Measurements from ENCODE around the gene DUSP7.

DNA sequence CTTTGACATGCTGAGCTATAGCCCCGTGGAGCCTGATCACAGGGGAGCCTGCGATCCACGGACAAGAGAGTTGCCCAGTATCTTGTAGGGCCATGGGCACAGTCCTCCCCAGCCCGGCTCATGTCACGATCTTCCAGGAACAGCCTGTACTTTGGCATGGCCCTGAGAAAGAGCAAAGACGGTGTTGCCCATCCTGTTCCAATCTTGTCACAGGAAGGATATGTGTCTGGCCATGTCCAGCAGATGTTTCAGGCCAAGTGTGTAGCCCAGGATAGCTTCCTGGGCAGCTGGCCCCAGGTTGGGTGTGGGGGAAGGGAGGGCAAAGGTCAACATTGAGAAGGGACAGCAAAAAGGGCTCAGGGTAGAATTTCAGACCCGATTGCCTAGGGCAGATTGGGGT is 43.7 kb downstream of the DUSP7 start:
- TF ChIP-seq, protein P1, sequence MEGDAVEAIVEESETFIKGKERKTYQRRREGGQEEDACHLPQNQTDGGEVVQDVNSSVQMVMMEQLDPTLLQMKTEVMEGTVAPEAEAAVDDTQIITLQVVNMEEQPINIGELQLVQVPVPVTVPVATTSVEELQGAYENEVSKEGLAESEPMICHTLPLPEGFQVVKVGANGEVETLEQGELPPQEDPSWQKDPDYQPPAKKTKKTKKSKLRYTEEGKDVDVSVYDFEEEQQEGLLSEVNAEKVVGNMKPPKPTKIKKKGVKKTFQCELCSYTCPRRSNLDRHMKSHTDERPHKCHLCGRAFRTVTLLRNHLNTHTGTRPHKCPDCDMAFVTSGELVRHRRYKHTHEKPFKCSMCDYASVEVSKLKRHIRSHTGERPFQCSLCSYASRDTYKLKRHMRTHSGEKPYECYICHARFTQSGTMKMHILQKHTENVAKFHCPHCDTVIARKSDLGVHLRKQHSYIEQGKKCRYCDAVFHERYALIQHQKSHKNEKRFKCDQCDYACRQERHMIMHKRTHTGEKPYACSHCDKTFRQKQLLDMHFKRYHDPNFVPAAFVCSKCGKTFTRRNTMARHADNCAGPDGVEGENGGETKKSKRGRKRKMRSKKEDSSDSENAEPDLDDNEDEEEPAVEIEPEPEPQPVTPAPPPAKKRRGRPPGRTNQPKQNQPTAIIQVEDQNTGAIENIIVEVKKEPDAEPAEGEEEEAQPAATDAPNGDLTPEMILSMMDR (IDR thresholded peaks at IDR 0.05; ENCODE audit: insufficient read depth, low read depth, low read length), result no peak
- TF ChIP-seq EZH2 (IDR thresholded peaks at IDR 0.05; ENCODE audit: insufficient read depth, low read length), result no peak
